ENCODE results near the gene RBBP8NL.

The RBBP8NL gene

DNA sequence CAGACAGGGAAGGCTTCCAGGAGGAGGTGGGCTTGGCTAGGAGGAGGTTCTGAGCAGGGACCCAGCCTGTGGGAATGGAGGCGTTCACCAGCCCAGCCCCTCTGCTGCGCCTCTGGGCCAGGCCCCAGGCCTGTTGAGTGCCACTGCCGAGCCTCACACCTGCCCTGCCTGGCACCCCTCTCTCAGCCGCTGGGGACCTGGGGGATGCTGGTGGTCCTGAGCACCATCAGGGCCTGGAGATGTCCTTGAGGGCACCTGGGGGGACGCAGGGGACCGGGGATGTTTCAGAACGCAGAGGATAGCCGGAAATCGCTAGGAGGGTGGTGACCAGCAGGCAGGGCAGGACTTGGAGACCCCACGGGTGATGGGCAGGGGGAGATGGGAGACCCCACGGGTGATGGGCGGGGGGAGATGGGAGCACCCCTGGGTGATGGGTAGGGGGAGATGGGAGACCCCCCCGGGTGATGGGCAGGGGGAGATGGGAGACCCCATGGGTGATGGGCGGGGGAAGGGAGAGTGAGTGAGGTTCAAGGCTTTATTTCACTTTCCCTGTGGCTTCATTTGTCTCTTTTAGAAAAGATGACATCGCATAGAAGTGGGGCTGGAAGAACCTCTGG, 35.7 kb upstream of the RBBP8NL start:
- intact Hi-C loops (cut with DNase I) = no loop called here
- DNase-seq = no peak

DNA sequence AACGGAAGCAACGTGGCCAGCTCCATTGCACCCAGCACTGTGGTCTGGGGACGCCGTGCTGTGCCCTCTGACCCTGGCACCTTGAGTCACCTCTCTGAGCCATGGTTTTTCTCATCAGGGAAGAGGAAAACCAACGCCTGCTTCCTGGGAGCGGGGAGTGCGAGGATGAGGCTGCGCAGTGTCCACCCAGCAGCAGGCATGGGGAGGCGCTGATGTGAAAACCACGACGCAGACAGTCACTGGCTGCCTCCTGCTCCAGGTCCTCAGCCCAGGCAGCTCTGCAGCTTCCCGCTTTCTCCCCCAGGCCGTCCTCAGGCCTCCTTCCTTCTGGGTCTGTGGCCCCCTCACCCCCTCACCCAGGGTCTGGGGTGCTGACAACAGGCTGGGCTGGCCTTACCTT, 34.5 kb upstream of the RBBP8NL start:
- DNase-seq = no peak
- intact Hi-C loops (cut with DNase I) = no loop called here

DNA sequence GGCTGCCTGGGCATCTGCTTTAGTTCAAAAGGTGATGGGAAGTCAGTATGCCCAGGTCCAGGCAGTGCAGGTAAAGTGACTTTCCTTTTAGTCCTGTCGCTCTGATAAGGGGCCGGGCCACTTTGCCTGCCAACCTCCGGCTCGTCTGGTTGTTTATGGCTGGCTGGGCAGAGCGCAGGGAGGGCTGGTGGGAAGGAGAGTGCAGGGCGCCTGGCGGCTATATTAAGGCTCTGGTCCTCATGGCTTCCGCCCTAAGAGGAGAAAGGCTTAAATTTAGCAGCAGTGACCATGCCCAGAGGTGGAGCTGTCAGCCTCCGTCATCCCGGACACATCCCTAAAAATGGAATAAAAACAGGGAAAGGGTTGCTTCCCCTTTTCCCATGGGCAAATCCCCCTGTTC, 33.8 kb upstream of the RBBP8NL start:
- intact Hi-C loops (cut with DNase I) = no loop called here
- no peak for DNase-seq

DNA sequence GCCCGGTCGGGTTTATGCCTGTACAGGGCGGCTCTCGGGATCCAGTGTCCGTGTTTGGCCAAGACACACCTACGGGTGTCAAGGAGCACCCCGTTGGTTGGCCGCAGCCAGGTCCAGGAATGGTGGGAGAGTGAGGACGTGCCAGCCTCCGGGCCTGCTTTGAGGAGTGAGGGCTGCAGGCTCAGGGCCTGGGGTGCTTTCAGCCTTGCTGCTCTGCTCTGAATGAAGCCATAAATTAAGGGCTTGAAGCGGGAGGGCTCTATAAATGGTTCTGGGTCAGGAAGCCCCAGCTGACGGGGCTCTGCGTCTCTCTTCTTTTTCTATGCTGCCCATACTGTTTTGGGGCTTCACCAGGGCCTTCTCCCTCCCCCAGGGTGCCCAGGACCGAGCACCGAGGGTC, 33.3 kb upstream of the RBBP8NL start:
- intact Hi-C loops (cut with DNase I) = no loop called here
- DNase-seq = no peak

DNA sequence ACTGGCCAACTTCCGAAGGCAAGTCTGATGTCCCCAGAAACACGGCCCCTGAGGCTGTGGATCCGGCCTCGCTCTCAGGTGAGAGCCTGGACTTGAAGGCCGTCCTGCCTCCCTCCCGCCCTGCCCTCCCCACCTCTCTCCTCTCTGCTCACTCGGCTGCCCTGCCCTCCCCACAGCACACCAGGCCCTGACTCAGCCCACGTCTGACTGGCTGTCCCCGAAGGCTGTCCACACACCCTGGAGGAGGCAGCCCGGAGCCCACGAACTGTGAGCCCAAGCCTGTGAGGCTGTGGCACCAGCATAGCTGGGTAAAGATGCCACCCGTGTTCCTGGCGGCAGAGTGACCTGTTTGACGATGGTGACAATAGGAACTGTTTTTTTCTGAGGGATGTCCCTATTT, 32.1 kb upstream of the RBBP8NL start:
- intact Hi-C loops (cut with DNase I) = no loop called here
- DNase-seq = no peak

DNA sequence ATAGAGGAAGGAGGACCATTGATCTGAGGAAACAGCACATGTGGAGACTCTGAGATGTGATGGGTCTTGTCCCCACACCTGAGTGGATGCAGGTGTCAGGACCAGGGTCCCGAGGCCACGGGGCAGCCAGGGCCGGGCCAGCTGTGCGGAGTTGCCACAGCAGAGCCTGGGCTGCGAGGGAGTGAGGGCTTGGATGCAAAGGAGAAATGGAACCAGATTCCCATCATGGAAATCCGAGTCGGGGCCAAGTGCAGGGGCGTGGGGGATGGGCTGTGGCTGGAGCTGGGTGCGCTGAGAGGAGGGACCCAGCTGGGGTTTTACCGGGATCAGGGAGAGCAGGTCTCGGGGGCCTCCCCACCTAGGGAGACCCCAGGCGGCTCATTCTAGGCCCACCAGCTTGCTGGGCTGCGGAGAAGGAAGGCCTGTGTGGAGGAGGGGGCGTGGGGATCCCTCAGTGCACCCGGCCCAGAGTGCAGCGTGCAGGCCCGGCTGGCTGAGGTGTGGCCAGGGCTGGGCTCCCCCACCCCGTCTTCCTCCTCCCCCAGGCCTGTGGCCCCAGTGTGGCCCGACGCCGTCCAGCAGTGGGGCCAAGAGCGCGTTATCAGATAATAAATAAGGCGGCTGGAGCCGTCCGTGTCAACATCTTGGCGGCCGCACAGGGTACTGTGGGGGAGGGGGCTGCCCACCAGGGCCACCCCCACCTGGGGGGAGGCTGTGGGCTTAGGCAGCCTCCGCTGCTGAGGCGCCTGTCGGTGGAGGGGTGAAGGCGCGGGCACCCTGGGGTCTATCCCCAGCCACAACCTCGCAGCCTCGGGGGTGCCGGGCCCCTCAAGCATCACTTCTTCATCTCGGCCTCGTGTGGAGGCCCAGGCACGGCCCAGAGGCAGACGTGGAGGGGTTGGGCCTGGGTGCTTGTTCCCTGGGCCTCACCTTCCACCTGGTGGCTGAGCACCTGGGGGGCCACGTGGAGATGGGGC, 31.2 kb upstream of the RBBP8NL start:
- intact Hi-C loops (cut with DNase I) = no loop called here
- no peak for DNase-seq

DNA sequence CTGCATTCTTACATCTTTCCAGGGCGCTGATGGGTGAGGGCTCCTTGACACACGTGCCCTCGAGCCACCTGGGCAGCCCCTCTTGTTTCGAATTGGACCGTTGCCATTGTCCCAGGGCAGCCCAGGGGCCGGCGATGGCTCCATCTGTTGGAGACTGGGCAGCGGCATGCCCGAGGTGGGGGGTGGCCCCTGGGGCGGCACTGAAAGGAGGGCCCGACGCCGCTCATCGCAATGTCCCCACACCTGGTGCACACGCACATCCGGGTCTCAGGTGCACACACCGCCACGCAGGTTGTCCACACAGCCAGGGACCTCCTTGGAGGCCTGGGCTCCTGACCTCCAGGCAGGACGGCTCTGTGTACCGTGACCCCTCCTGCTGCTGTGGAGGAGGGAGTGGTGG, 30.5 kb upstream of the RBBP8NL start:
- intact Hi-C loops (cut with DNase I) = no loop called here

DNA sequence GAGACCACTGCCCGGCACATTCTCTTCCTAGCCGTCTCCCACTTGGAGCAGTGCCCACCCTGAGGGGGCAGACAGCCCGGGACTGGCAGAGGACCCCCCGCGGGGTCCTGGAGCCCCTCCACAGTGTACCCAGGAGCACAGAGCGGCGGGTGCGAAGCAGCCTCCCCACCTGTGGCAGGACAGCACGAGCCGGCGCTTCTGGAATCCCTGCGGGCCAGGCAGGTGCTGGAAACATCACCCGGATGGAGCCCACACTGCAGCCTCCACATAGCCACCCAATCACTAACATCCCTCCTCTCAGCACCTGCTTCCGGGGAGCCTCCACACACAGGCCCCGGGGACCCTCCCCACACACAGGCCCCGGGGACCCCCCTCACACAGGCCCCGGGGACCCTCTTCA, 29.8 kb upstream of the RBBP8NL start:
- DNase-seq = no peak
- intact Hi-C loops (cut with DNase I) = no loop called here

More for the DNA sequence above, 30.5 kb upstream of the RBBP8NL start:
- no peak for DNase-seq

DNA sequence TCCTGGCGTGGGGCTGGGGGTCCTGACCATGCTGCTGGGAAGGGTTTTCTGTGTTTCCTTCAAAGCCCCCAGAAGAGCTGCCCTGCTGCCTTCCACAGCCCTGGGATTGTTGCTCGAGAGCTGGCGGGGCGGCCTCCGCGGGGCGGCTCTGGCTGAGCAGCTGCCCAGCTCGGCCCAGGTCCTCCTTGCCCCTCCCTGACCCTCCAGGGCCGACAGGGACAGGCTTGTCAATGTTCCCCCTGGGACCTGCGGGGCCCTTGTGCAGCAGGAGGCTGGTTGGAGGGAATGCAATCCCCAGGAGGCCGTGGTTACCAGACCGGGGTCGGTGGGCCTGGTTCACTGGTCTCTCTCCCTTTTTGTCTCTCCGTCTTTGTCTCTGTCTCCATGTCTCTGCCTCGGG, 28.6 kb upstream of the RBBP8NL start:
- no peak for DNase-seq
- intact Hi-C loops (cut with DNase I) = no loop called here

DNA sequence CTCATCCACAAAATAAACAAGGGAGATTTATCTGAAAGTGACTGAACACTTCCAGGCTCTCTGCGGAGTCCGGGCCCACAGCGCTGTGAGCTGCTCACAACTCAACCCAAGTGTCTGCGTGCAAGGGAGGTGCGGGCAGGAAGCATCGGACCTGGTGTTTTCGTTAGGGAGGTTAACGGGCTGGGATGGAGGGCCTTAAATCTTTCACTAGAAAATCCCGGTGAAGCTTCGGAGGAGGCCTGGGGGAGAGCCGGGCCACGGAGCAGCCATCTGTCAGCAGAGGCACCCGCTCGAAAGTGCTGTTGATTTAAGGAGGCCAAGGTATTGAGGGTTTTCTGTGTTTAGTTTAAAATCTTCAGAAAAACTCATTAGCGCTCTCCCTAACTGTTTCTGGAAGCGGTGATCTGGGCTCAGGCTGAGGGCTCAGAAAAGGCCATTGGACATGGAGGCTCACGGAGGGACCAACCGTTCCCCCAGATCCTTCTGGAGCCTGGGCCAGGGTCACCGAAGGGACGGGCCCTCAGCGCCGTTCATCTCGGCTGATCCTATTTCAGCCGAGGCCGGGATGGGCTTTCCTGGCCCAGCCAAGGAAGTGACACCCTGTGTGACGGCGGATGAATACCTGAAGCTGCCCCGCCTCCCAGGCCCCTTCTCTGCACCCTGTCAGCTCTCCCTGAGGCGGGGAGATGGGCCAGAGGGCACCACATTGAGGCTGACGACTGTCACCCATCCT, 27.7 kb upstream of the RBBP8NL start:
- intact Hi-C loops (cut with DNase I) = no loop called here
- no peak for DNase-seq

DNA sequence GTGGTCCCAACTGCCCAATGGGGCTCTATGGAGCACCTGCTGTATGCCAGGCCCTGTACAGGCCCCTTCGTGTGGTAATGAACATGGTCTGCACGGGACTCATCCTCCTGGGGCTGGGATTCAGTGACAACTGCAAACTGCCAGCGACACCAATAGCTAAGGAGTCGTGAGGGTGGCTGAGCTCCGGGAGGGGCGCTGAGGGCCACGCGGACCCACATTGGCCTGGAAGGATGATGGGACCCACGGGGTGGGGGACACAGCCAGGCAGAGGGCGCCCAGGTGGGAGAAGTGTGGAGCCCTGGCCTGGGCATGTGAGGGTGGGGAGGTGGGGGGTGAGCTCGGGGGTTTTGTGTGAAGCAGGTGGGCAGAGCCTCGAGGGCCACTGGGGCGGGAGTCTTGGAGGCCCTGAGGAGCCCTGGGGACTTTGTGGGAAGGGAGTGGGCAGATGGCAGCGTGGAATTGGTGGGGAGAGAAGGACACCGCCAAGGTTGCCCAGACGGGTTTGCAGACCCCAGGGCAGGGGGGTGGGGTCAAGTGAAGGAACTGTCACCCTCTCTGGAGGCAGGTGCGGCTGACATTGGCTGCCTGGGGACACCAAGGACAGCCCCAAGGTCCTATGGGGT, 26.0 kb upstream of the RBBP8NL start:
- no peak for DNase-seq
- intact Hi-C loops (cut with DNase I) = no loop called here

DNA sequence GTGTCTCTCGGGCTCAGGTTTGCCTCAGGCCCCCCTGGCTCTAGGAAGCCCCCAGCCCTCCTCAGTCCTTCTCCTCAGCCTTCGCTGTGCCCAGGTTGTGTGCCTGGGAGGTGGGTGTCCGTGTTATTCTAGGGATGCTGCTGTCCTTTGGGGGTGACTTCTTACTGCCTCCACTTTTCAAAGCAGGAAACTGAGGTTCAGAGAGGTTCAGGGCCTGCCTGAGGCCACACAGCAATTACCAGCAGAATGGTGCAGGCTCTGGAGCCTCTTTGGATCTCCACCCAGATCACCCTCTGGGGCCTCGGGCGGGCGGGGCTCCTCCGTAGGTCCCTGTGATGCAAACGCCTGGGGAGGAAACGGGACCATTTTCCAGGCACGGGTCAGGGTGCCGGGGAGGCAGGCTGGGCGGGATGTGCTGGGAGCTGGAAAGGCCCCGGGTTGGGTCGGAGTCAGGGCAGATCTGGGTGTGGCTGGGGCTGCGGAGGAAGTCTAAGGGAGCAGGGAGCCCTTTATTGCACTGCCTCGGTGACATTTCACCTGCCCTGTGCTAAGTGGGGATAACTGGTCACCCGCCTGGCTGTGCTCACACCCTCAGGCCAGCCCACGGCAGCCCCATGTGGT, 25.2 kb upstream of the RBBP8NL start:
- no peak for DNase-seq
- intact Hi-C loops (cut with DNase I) = no loop called here

DNA sequence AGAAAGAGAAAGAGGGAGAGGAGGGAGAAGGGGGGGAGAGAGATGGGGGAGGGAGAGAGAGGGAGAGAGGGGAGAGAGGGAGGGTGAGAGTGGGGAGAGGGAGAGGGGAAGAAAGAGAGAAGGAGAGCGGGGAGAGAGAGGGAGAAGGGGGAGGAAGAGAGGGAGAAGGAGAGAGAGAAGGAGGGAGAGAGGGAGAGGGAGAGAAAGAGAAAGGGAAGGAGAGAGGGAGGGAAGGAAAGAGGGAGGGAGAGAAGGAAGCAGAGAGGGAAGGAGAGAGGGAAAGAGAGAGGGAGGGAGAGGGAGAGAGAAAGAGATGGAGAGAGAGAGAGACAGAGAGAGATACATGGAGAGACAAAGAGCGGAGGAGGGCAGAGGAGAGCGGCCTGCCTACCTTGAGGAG, 24.6 kb upstream of the RBBP8NL start:
- intact Hi-C loops (cut with DNase I) = no loop called here

DNA sequence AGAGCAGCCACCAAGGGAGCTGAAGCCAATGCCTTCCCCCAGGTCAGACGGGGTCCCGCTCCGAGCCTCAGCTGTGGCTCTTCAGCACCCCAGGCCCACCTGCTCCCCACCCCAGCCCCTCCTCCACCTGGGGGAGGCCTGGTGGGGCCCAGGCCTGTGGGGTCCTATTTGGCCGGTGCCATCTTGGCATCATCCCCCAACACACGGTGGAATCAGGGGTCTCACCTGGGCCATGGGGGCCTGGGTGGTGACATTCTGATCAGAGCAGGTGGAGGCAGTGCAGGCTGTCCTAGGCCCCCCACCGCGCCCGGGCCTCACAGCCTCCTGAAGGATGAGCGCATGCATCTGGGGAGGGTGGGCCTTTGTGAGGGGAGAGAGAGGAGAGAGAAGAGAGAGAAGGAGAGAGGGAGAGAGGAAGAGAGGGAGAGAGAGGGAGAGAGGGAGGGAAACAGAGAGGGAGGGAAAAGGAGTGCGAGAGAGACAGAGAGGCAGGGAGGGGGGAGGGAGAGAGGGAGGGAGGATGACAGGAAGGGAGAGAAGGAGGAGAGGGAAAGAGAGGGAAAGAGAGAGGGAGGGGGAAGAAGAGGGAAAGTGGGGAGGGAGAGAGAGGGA, 23.9 kb upstream of the RBBP8NL start:
- DNase-seq = no peak

More for the DNA sequence above, 24.6 kb upstream of the RBBP8NL start:
- DNase-seq = no peak

DNA sequence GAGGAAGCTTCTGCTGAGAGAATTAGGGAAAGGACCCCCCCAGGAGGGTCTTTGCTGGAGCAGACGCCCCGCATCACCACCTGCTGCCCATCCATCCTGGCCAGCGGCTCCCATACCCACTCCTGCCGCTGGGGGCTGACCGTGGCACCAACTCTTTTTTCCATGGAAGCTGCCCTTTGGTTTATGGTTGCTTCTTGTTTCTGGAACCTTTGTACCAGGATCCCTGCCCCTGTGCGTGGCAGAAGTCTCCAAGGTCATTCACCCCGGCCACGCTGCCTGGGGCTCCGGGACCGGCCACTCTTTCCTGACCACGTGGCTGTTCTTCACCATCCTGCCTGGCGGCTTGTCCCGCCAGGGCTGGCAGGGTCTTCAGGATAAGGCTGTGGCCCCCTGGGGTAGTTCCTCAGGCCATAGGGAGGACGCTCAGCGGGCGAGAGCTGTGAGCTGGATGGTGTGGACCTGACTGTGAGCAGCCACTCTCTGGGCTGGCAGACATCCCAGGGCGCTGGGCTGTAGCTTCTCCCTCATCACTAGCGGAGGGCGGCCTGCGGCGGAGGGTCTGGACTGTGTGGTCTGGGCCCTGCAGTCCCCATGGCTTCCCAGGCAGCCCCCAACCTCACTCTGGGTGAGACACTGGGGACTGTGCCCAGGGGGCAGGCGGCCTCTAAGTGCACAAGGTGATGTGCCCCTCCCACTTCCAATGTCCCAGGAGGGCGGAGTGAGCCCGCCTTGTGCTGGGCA, 22.8 kb upstream of the RBBP8NL start:
- DNase-seq = no peak
- intact Hi-C loops (cut with DNase I) = no loop called here

More for the DNA sequence above, 23.9 kb upstream of the RBBP8NL start:
- intact Hi-C loops (cut with DNase I) = no loop called here

DNA sequence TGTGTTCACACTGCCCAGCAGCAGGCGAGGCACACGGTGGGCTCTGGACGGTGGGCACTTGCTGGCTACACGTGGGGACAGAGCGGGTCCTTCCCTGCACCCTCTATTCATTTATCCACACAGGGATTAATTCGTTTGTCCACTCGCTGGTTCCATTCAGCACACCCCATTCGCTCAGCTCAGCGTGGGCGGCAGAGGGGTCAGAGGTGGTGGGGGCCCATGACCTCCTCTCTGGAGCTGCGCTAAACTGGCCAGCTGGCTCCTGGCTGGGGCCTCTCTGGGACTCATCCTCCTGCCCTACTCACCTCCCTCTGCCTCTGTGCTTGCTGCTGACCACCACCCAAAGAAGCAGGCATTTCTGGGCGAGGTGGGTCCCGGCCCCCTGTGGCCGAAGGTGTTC, 21.4 kb upstream of the RBBP8NL start:
- intact Hi-C loops (cut with DNase I) = no loop called here
- no peak for DNase-seq

DNA sequence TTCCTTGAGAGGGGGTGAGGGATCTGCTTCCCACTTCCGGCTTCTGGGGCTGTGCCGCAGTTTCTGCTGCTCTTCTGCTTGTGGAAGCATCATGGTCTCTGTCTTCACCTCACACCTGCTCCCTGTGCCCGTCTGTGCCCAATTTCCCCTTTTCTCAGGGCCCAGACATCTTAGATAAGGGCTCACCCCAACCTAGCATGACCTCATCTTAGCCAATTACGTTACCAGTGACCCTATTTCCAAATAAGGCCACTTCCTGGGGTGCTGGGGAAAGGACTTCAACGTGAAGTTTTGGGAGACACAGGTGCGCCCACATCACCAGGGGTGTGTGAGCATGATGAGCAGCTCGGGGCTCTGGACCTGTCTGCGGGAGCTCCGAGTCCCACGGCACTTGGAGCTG, 20.7 kb upstream of the RBBP8NL start:
- DNase-seq = no peak
- intact Hi-C loops (cut with DNase I) = no loop called here

DNA sequence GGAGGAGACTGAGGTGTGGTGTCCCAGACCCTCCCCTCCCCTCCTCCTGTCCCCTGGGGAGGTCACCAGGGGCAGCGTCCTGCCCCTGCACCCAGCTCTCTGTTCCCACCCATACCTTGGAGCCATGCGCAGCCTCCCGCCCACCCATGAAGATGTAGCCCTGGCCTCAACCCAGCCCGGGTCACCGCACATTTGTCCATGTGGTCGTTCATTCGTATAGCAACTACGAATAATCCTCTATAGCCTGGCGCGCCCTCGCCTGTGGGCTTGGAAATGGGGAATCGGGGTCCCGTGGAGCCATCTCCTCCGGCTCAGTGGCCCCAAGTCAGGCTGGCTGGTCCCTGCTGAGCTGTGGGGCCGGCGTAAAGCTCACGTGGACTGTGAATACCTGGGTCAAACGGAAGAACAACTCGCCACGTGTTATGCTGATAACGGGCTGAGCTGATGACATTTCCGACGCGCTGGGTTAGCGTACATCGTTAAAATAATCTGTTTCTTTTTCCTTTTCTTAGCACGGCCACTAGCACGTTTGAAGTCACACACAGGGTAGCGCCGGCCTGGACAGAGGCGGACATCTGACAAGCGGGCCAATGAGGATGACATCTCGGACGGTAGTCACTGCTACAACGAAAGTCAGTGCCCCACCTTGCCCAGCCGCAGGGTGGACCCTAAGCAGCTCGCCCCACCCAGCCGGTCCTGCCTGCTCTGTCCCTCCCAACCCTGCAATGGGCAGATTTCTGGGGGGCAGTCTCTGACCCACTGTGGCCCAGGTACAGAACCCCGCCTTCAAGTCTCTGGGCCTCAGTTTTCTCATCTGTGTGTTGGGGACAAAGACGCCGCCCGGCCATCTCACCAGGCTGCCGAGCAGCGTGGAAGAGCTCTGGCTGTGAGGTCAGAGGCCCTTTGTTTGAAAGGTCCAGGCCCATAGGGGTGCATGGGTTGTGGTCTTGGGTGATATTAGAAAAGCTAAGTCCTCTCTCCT, 19.8 kb upstream of the RBBP8NL start:
- no peak for DNase-seq
- intact Hi-C loops (cut with DNase I) = no loop called here
